Activated CD4-positive, alpha-beta T cell treated with anti-CD3 and anti-CD28 coated beads, Interleukin-2, amount 10 ng/mL, durations not matched to agents 24 days and 14 days (primary cell): ENCODE results near the gene MYG1. TPM values are rescaled to one million over a fixed set of nuclear protein-coding genes. Genes with fewer than 3 reads are reported as not detected.

Experiments used
- DNase-seq: peaks from one replicate; pipeline ENCODE4 v3.0.0; 2022
- H3K27ac Mint-ChIP-seq: one replicate; pipeline ENCODE4 v1.8.0; 2022; ENCODE audit warnings: mild to moderate bottlenecking, mixed read lengths
- H3K27me3 Mint-ChIP-seq: one replicate; pipeline ENCODE4 v1.8.0; 2022; ENCODE audit warnings: mixed read lengths
- H3K36me3 Mint-ChIP-seq: one replicate; pipeline ENCODE4 v1.8.0; 2022; ENCODE audit warnings: low read depth, mild to moderate bottlenecking, mixed read lengths
- H3K4me1 Mint-ChIP-seq: one replicate; pipeline ENCODE4 v1.8.0; 2021; ENCODE audit warnings: mixed read lengths
- H3K4me3 Mint-ChIP-seq: one replicate; pipeline ENCODE4 v1.8.0; 2022; ENCODE audit warnings: mild to moderate bottlenecking, moderate library complexity, mixed read lengths
- H3K9me3 Mint-ChIP-seq: one replicate; pipeline ENCODE4 v1.8.0; 2021; ENCODE audit warnings: mixed read lengths
- intact Hi-C: fragments of 100-400 bp; cut with micrococcal nuclease; formaldehyde crosslinking; loops from one replicate; pipeline ENCODE4 v1.15.1; 2023
- total RNA-seq: library from RNA; stranded (reverse); gene quantifications from 2 replicates; pipeline ENCODE4 v1.2.3, GENCODE V29; 2022

The MYG1 gene
- total RNA-seq, 1 donor from 2014 or later: 108 TPM

DNA sequence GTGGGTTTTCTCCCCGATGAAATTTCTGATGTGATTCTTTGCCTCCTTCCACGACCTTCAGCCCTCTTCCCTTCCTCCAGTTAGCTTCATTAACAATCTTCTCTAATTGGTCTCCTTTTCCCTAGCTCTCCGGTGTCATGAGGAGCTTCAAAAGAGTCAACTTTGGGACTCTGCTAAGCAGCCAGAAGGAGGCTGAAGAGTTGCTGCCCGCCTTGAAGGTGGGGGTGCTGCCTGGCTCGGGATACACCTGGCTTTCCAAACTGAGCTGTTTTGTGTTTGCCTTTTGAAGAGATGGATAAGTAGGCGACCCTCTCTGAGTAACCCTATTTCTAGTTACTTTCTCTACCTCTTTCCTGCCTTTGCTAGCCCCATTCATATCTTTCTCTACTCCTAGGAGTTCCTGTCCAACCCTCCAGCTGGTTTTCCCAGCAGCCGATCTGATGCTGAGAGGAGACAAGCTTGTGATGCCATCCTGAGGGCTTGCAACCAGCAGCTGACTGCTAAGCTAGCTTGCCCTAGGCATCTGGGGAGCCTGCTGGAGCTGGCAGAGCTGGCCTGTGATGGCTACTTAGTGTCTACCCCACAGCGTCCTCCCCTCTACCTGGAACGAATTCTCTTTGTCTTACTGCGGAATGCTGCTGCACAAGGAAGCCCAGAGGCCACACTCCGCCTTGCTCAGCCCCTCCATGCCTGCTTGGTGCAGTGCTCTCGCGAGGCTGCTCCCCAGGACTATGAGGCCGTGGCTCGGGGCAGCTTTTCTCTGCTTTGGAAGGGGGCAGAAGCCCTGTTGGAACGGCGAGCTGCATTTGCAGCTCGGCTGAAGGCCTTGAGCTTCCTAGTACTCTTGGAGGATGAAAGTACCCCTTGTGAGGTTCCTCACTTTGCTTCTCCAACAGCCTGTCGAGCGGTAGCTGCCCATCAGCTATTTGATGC, 30.6 kb upstream of the MYG1 start:
- Mint-ChIP-seq H3K4me1 (peaks cover 51% of the 10 kb centered on the region), H3K36me3 (peaks cover 28% of the 10 kb centered on the region), H3K4me3 (peak overlapping the region; percentile 89), H3K9me3 (no peaks in the 10 kb centered on the region), H3K27ac (peak overlapping the region; percentile 92), H3K27me3 (no peaks in the 10 kb centered on the region)
- intact Hi-C loops: loop anchor here (1.0 to 5.0 kb wide), 6 partner anchors 17 to 112 kb away; partner anchors contain the start of gene MYG1
- DNase-seq: no peak

DNA sequence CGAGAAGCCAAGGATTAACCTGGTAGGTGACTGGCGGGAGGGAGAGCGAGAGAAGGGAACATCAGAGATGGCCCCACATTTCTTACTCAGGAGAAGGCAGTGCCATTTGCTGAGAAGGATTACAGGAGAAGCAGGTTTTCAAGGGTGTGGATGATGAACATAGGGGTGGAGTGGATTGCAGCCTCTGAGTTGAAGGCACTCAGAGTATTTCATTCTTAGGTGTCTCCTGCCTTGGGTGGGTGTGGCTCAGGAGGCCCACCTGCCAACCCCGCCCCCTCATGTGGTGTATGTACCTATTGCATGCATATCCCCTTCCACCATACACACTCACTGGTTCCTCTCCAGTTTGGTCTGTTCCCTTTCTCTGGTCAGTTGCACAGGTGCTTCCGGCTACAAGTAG, 25.1 kb upstream of the MYG1 start:
- Mint-ChIP-seq H3K9me3 (no peaks in the 10 kb centered on the region), H3K27me3 (no peaks in the 10 kb centered on the region), H3K4me3 (no peak overlapping the region), H3K36me3 (peaks cover 56% of the 10 kb centered on the region), H3K4me1 (peaks cover 34% of the 10 kb centered on the region), H3K27ac (peak overlapping the region; percentile 0)
- intact Hi-C loops: no loop called here
- DNase-seq: no peak

GRCh38 chr12:53276511-53276910, 23.0 kb upstream of the MYG1 start:
- no peaks in the 10 kb centered on the region for H3K27me3 Mint-ChIP-seq
- H3K36me3 Mint-ChIP-seq: peaks cover 53% of the 10 kb centered on the region
- H3K4me3 Mint-ChIP-seq: no peak overlapping the region
- H3K9me3 Mint-ChIP-seq: no peaks in the 10 kb centered on the region
- intact Hi-C loops: no loop called here
- no peak for DNase-seq
- H3K27ac Mint-ChIP-seq: no peak overlapping the region
- peaks cover 17% of the 10 kb centered on the region for H3K4me1 Mint-ChIP-seq

DNA sequence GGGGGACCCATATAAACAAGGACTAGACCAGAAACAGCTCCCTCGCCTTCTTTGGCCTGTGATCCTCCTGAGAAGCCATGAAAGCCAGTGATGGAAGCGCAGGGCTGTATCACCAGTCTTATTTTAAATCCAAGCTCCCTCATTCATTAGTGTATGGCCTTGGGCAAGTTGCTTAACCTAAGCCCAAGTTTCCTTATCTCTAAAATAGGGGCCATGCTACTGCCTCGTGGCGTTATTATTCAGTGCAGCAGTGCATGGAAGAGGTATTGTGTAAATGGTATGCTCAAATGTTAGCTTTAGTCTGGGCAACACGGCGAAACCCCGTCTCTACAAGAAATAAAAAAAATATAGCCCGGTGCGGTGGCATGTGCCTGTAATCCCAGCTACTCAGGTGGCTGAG, 21.5 kb upstream of the MYG1 start:
- peaks cover 10% of the 10 kb centered on the region for H3K4me1 Mint-ChIP-seq
- H3K4me3 Mint-ChIP-seq: no peak overlapping the region
- intact Hi-C loops: no loop called here
- no peak for DNase-seq
- no peak overlapping the region for H3K27ac Mint-ChIP-seq
- no peaks in the 10 kb centered on the region for H3K9me3 Mint-ChIP-seq
- H3K27me3 Mint-ChIP-seq: no peaks in the 10 kb centered on the region
- peaks cover 58% of the 10 kb centered on the region for H3K36me3 Mint-ChIP-seq

DNA sequence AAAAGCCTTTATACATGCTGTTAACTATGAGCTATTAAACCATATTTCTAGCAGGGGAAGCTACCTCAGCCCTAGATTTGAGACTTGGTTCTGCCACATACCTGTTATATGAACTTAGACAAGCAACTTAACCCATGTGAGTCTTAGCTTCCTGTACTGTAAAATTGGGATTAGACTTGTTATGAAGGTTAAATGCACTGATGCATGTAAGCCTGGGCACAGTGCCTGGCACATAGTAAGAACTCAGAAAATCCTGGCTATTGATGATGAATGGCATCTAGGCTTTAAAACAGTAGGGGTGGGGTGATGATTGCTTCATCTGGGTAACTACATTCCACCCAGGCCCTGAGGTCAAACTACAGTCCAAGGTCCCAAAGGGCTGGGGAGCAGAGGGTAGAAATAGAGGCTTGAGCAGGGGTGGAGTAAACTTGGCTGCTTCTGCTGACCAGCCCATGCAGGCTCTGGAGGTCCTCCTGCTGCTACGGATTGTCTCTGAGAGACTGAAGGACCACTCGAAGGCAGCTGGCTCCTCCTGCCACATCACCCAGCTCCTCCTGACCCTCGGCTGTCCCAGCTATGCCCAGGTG, 20.1 kb upstream of the MYG1 start:
- Mint-ChIP-seq H3K4me1 (peaks cover 6% of the 10 kb centered on the region), H3K27me3 (no peaks in the 10 kb centered on the region), H3K27ac (no peak overlapping the region), H3K9me3 (no peaks in the 10 kb centered on the region), H3K36me3 (peaks cover 67% of the 10 kb centered on the region), H3K4me3 (no peak overlapping the region)
- intact Hi-C loops: no loop called here
- no peak for DNase-seq

- no peak overlapping the region for H3K4me3 Mint-ChIP-seq
- H3K36me3 Mint-ChIP-seq: peaks cover 63% of the 10 kb centered on the region
Measured at GRCh38 chr12:53279888-53280498, 19.5 kb upstream of the MYG1 start.

GRCh38 chr12:53286448-53286847, 13.0 kb upstream of the MYG1 start:
- Mint-ChIP-seq H3K4me3 (no peak overlapping the region), H3K9me3 (no peaks in the 10 kb centered on the region), H3K4me1 (peaks cover 9% of the 10 kb centered on the region), H3K27me3 (no peaks in the 10 kb centered on the region), H3K36me3 (peaks cover 61% of the 10 kb centered on the region), H3K27ac (no peak overlapping the region)
- DNase-seq: no peak
- intact Hi-C loops: no loop called here

More at GRCh38 chr12:53279888-53280498, 19.5 kb upstream of the MYG1 start:
- Mint-ChIP-seq H3K27me3 (no peaks in the 10 kb centered on the region), H3K4me1 (peaks cover 6% of the 10 kb centered on the region), H3K9me3 (no peaks in the 10 kb centered on the region), H3K27ac (no peak overlapping the region)
- no peak for DNase-seq
- intact Hi-C loops: no loop called here

GRCh38 chr12:53287741-53288216, 11.7 kb upstream of the MYG1 start:
- intact Hi-C loops: loop anchor here (1.0 kb wide), 2 partner anchors 74 to 128 kb away; no protein-coding TSS in a partner anchor
- H3K4me3 Mint-ChIP-seq: no peak overlapping the region
- no peaks in the 10 kb centered on the region for H3K27me3 Mint-ChIP-seq
- peak; percentile 90 for DNase-seq
- H3K27ac Mint-ChIP-seq: peak overlapping the region; percentile 47
- peaks cover 62% of the 10 kb centered on the region for H3K36me3 Mint-ChIP-seq
- peaks cover 9% of the 10 kb centered on the region for H3K4me1 Mint-ChIP-seq
- H3K9me3 Mint-ChIP-seq: no peaks in the 10 kb centered on the region

- Mint-ChIP-seq H3K27ac (peak overlapping the region; percentile 47), H3K9me3 (no peaks in the 10 kb centered on the region), H3K4me1 (peaks cover 9% of the 10 kb centered on the region), H3K27me3 (no peaks in the 10 kb centered on the region), H3K4me3 (no peak overlapping the region), H3K36me3 (peaks cover 62% of the 10 kb centered on the region)
- no peak for DNase-seq
- intact Hi-C loops: no loop called here
Measured at GRCh38 chr12:53288322-53288721, 11.2 kb upstream of the MYG1 start.

- Mint-ChIP-seq H3K27ac (peak overlapping the region; percentile 76), H3K9me3 (no peaks in the 10 kb centered on the region), H3K4me3 (no peak overlapping the region), H3K4me1 (peaks cover 9% of the 10 kb centered on the region), H3K36me3 (peaks cover 60% of the 10 kb centered on the region), H3K27me3 (no peaks in the 10 kb centered on the region)
- no peak for DNase-seq
- intact Hi-C loops: loop anchor here (1.0 kb wide), 1 partner anchor 21 kb away; no protein-coding TSS in a partner anchor
Measured at GRCh38 chr12:53289891-53290290, 9.6 kb upstream of the MYG1 start.

GRCh38 chr12:53290661-53291060, 8.8 kb upstream of the MYG1 start:
- peak overlapping the region; percentile 76 for H3K27ac Mint-ChIP-seq

DNA sequence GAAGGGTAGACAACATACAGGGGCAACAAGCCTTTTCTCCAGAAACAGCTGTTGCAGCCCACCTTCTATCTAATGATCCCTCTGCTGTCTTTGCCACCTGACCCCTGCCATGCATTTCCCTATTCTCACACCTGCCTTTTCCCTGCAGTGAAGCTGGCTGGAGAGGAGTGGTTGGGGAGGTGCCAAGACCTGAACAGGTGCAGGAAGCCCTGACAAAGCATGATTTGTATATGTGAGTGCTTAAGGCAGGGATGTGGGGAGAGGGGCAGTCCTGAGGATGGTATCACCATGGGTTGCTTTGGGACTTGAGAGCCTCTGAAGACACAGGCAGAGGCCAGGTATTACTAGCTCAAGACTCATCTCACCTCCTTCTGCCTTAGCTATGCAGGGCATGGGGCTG, 7.1 kb upstream of the MYG1 start:
- DNase-seq: no peak

More at GRCh38 chr12:53290661-53291060, 8.8 kb upstream of the MYG1 start:
- Mint-ChIP-seq H3K9me3 (no peaks in the 10 kb centered on the region), H3K36me3 (peaks cover 60% of the 10 kb centered on the region), H3K4me3 (no peak overlapping the region), H3K27me3 (no peaks in the 10 kb centered on the region), H3K4me1 (peaks cover 11% of the 10 kb centered on the region)
- DNase-seq: no peak
- intact Hi-C loops: loop anchor here (1.0 kb wide), 1 partner anchor 21 kb away; no protein-coding TSS in a partner anchor

GRCh38 chr12:53295070-53295890, 4.2 kb upstream of the MYG1 start, which contains the start of gene PFDN5:
TSS of gene PFDN5 (plus strand) at chr12:53295542. CDS start at chr12:53295568, 26 bp downstream.
- Mint-ChIP-seq H3K36me3 (peaks cover 69% of the 10 kb centered on the region), H3K4me3 (peak within 1 kb of the TSS; percentile 98), H3K27ac (peak within 1 kb of the TSS; percentile 90), H3K9me3 (no peaks in the 10 kb centered on the region), H3K27me3 (no peaks in the 10 kb centered on the region), H3K4me1 (peaks cover 33% of the 10 kb centered on the region)
- peak; percentile 97 for DNase-seq
- intact Hi-C loops: loop anchor here (1.0 to 5.0 kb wide), 5 partner anchors 26 to 157 kb away; partner anchors contain the start of genes AAAS and PCBP2

More for the DNA sequence above, 7.1 kb upstream of the MYG1 start:
- Mint-ChIP-seq H3K27me3 (no peaks in the 10 kb centered on the region), H3K4me1 (peaks cover 21% of the 10 kb centered on the region), H3K27ac (no peak overlapping the region), H3K4me3 (no peak overlapping the region), H3K9me3 (no peaks in the 10 kb centered on the region), H3K36me3 (peaks cover 66% of the 10 kb centered on the region)
- intact Hi-C loops: no loop called here
